HepG2 (cell line): Measurements from ENCODE around the gene EFCAB14. TPM values are rescaled to one million over a fixed set of nuclear protein-coding genes. Genes with fewer than 3 reads are reported as not detected.

ENCODE experiments used
- ATAC-seq: fragments of 200-7000 bp; cut with Tn5 transposase; 3 replicates; pipeline ENCODE4 v1.9.1; 2020; ENCODE audit warnings: mild to moderate bottlenecking, moderate library complexity
- BruUV-seq: library from RNA; stranded (reverse); fragments of 400-500 nt; replicated peaks from 2 replicates; lab custom pipeline; 2021; lab: Mats Ljungman, UMichigan
- CTCF ChIA-PET: fragments of 300-600 bp; formaldehyde crosslinking; extraction: SDS; loops from one replicate; lab custom pipeline; 2021; ENCODE audit warnings: low total read pairs, inconsistent platforms, low intra/inter-chr PET ratio; lab: Yijun Ruan, JAX
- POLR2A ChIA-PET: fragments of 350-600 bp; sonication (Branson Sonifier 250); formaldehyde crosslinking; loops from one replicate; lab custom pipeline; 2020; ENCODE audit warnings: antibody characterized with exemption, inconsistent platforms; lab: Yijun Ruan, JAX
- DNase-seq: peaks from one replicate; pipeline ENCODE4 v3.0.0-alpha.2; 2015; ENCODE audit warnings: low spot score
- FAIRE-seq: peaks from 3 replicates; lab custom pipeline; 2011; peaks lifted over from hg19 to GRCh38; lab: Jason Lieb, UNC
- H2AFZ ChIP-seq: one replicate; pipeline ENCODE4 v1.6.1; 2011; ENCODE audit warnings: low read length, inconsistent platforms
- H3K27ac ChIP-seq: fragments of 300-600 bp; 3 replicates; pipeline ENCODE4 v1.8.0; 2011; ENCODE audit warnings: mixed run types, mild to moderate bottlenecking, mixed read lengths, low read length, inconsistent platforms; ENCODE audit not compliant: insufficient read depth; ENCODE audit errors: extremely low read length
- H3K27me3 ChIP-seq, 2 experiments: fragments of 200-600 bp in 1 of 2; 2 replicates in 1 of 2; 3 replicates in 1 of 2; pipeline versions ENCODE4 v1.6.0 to v1.8.0; 2011; ENCODE audit warnings: low read length in 2 of 2, mild to moderate bottlenecking in 2 of 2, moderate library complexity in 2 of 2, inconsistent platforms in 1 of 2; ENCODE audit not compliant: insufficient read depth in 2 of 2, control insufficient read depth in 1 of 2
- H3K36me3 ChIP-seq, 2 experiments: fragments of 200-600 bp in 1 of 2; replicated peaks in 1 of 2; 2 replicates in 1 of 2; 3 replicates in 1 of 2; pipeline versions ENCODE4 v1.5.1 to v1.8.0; 2011; ENCODE audit warnings: low read length in 2 of 2, inconsistent platforms in 1 of 2; ENCODE audit not compliant: insufficient read depth in 2 of 2, control insufficient read depth in 1 of 2
- H3K4me1 ChIP-seq: 2 replicates; pipeline ENCODE4 v1.5.1; 2012; ENCODE audit warnings: low read length, inconsistent platforms; ENCODE audit not compliant: insufficient read depth
- H3K4me2 ChIP-seq: 2 replicates; pipeline ENCODE4 v1.6.0; 2011; ENCODE audit warnings: low read depth, low read length, inconsistent platforms
- H3K4me3 ChIP-seq, 3 experiments: fragments of 200-600 bp in 1 of 3; sonication (generic), shearing (Covaris generic) in 1 of 3; replicated peaks in 1 of 3; 2 replicates each; pipeline ENCODE4 v1.5.1; 2011 to 2016; ENCODE audit warnings: low read length in 3 of 3, inconsistent platforms in 2 of 3, low read depth in 2 of 3, mild to moderate bottlenecking in 2 of 3, control low read depth in 1 of 3, mixed read lengths in 1 of 3; ENCODE audit not compliant: insufficient read depth in 1 of 3
- H3K79me2 ChIP-seq: one replicate; pipeline ENCODE4 v1.6.1; 2011; ENCODE audit warnings: low read length, inconsistent platforms; ENCODE audit not compliant: insufficient read depth
- H3K9ac ChIP-seq: 2 replicates; pipeline ENCODE4 v1.6.0; 2011; ENCODE audit warnings: mild to moderate bottlenecking, low read depth, low read length, inconsistent platforms; ENCODE audit not compliant: insufficient read depth
- H3K9me3 ChIP-seq: 2 replicates; pipeline ENCODE4 v1.5.1; 2012; ENCODE audit warnings: mild to moderate bottlenecking, low read length
- H4K20me1 ChIP-seq: 2 replicates; pipeline ENCODE4 v1.6.0; 2011; ENCODE audit warnings: inconsistent platforms, mild to moderate bottlenecking, low read length, moderate library complexity; ENCODE audit not compliant: insufficient read depth
- ARNT2 ChIP-seq: sonication (generic); formaldehyde crosslinking; IDR thresholded peaks from 2 replicates; pipeline ENCODE4 v1.8.0; 2022; ENCODE audit warnings: mild to moderate bottlenecking, low read depth, missing genetic modification reagents, moderate library complexity
- DRAP1 ChIP-seq: IDR thresholded peaks from 2 replicates; pipeline ENCODE4 v1.6.1; 2016; ENCODE audit warnings: missing genetic modification reagents, missing compliant biosample characterization
- FOXK1 ChIP-seq: sonication (generic); formaldehyde crosslinking; IDR thresholded peaks from 2 replicates; pipeline ENCODE4 v1.4.0; 2020; ENCODE audit warnings: low read depth, missing genetic modification reagents, borderline replicate concordance
- HMGXB4 ChIP-seq, 2 experiments: sonication (generic) in 1 of 2; formaldehyde crosslinking in 1 of 2; IDR thresholded peaks; 2 replicates each; pipeline versions ENCODE4 v1.4.0 to v1.6.1; 2018 to 2020; ENCODE audit warnings: missing genetic modification reagents in 2 of 2, borderline replicate concordance in 1 of 2, low read depth in 1 of 2, mild to moderate bottlenecking in 1 of 2, missing biosample characterization in 1 of 2
- KLF16 ChIP-seq, 2 experiments: sonication (generic) in 1 of 2; formaldehyde crosslinking in 1 of 2; IDR thresholded peaks; 2 replicates each; pipeline versions ENCODE4 v1.6.1 to v1.8.0; 2016 to 2023; ENCODE audit warnings: missing genetic modification reagents in 2 of 2, missing compliant biosample characterization in 1 of 2
- POLR2A ChIP-seq, 2 experiments: IDR thresholded peaks; 2 replicates each; pipeline ENCODE4 v1.6.1; 2011; ENCODE audit warnings: low read depth in 2 of 2, low read length in 2 of 2, mild to moderate bottlenecking in 1 of 2, moderate library complexity in 1 of 2; ENCODE audit not compliant: insufficient read depth in 1 of 2
- PRDM15 ChIP-seq: sonication (generic); formaldehyde crosslinking; IDR thresholded peaks from 2 replicates; pipeline ENCODE4 v1.4.0; 2020; ENCODE audit warnings: missing genetic modification reagents
- SNAPC2 ChIP-seq: sonication (generic); formaldehyde crosslinking; IDR thresholded peaks from 2 replicates; pipeline ENCODE4 v1.8.1; 2022; ENCODE audit warnings: mild to moderate bottlenecking, missing genetic modification reagents
- SUZ12 ChIP-seq: fragments of 150-350 bp; IDR thresholded peaks from 2 replicates; pipeline ENCODE4 v1.6.1; 2014; ENCODE audit warnings: low read depth, low read length
- XBP1 ChIP-seq: sonication (generic); formaldehyde crosslinking; IDR thresholded peaks from 2 replicates; pipeline ENCODE4 v1.5.0; 2020; ENCODE audit warnings: missing genetic modification reagents
- ZNF740 ChIP-seq: sonication (generic); formaldehyde crosslinking; IDR thresholded peaks from 2 replicates; pipeline ENCODE4 v1.4.0; 2020; ENCODE audit warnings: missing genetic modification reagents
- ZSCAN22 ChIP-seq: sonication (generic); formaldehyde crosslinking; IDR thresholded peaks from 2 replicates; pipeline ENCODE4 v1.4.0; 2020; ENCODE audit warnings: mild to moderate bottlenecking, missing genetic modification reagents
- WGBS: methylation state at CpG from one replicate; pipeline ENCODE4 v1.1.6; 2017; ENCODE audit warnings: low lambda C conversion rate; 5-methylcytosine and 5-hydroxymethylcytosine counted together
- in situ Hi-C: cut with HindIII; loops from 2 replicates; pipeline ENCODE4 v1.10.0; 2017; ENCODE audit warnings: low pct_unique_long_range_greater_than_20kb; ENCODE audit not compliant: extremely low pct_ligation_motif_present
- intact Hi-C: fragments of 100-400 bp; cut with micrococcal nuclease; formaldehyde crosslinking; loops from one replicate; pipeline ENCODE4 v1.10.0; 2022; ENCODE audit not compliant: unreplicated experiment
- polyA plus RNA-seq, 8 experiments: library from polyadenylated mRNA; depleted of rRNA in 3 of 8; stranded (reverse) in 7 of 8; unstranded in 1 of 8; fragments of >200 nt; fragmentation: Illumina TruSeq in 4 of 8; extraction: Trizol in 4 of 8; gene quantifications; 2 replicates each; pipeline versions ENCODE4 v1.2.1 to v1.2.3, GENCODE V29; 2011 to 2016; ENCODE audit warnings: low read depth in 4 of 8, missing spikeins in 1 of 8, mixed read lengths in 1 of 8; ENCODE audit not compliant: insufficient read depth in 1 of 8
- total RNA-seq, 5 experiments: library from RNA; depleted of rRNA; stranded (reverse); fragments of >200 nt; fragmentation: Illumina TruSeq; extraction: Trizol; gene quantifications; 2 replicates each; pipeline ENCODE4 v1.2.3, GENCODE V29; 2016; ENCODE audit warnings: low read depth in 1 of 5
- TF ChIP-seq, protein P1 (sequence below): sonication (generic); formaldehyde crosslinking; IDR thresholded peaks from 2 replicates; pipeline ENCODE4 v1.4.0; 2020; ENCODE audit warnings: mild to moderate bottlenecking, missing genetic modification reagents

The EFCAB14 gene
- total and polyA plus RNA-seq, 2 of the 13 experiments (the other 11 are each of a cell fraction or from before 2014, with no cell fraction given), result 13.4 to 17.9 TPM

DNA sequence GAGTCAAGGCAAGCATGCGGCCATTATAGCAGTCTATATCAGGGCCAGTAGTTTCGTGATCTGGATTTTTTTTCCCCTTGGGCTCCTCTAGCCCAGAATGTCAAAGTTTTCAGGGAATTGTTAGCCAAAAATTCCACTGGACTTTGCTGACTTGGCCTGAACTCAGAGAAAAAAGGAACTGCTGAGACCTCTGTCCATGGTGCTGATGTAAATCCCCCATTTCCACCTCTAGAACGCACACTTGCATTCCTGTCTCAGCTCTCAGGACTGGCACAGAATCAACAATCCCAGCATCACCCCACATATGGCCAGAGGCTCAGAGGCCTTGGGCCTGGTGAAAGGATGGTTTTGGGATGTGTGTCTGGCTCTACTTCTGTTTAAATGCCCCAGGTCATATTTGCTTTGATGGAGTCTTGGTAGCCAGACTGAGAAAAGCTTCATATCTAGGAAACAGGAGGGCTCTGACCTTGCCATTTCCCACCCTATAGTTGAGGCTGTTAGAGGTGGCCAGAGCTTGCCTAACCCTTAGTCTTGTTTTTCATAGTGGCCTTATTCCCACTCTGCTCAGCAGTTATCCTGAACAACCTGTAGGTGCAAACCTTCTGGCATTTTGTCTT, 16.9 kb upstream of the EFCAB14 start:
- ChIA-PET CTCF (no interaction called here), POLR2A (no interaction called here)
- no TSS peak for BruUV-seq
- Histone ChIP-seq H3K27me3 (no peaks in the 10 kb centered on the region; a peak in 1 of 5 replicates), H3K4me1 (no peaks in the 10 kb centered on the region), H3K79me2 (no peaks in the 10 kb centered on the region), H4K20me1 (no peaks in the 10 kb centered on the region), H3K27ac (no peak overlapping the region), H3K4me2 (no peak overlapping the region), H2AFZ (no peak overlapping the region), H3K4me3 (no peak overlapping the region), H3K9me3 (no peaks in the 10 kb centered on the region), H3K9ac (no peak overlapping the region), H3K36me3 (no peaks in the 10 kb centered on the region)
- 0% methylated on average over 1 of the region's 3 CpGs for WGBS
- intact Hi-C loops (loop anchor here (5.0 kb wide), 1 partner anchor 956 kb away; no protein-coding TSS in a partner anchor), in situ Hi-C loops (no loop called here)
- DNase-seq (peak; percentile 52), ATAC-seq (peak; percentile 73), FAIRE-seq (peak; percentile 21)
- no peak for TF ChIP-seq ZSCAN22
- peak; percentile 70; the same call in 1 of the 2 replicates for TF ChIP-seq FOXK1
- no peak for TF ChIP-seq ZNF740
- TF ChIP-seq XBP1 (CRISPR knock-in tag), result peak; percentile 77; the same call in 1 of the 2 replicates
- peak in 1 of 2 experiments; percentile 82; a peak in 1 of 4 replicates for TF ChIP-seq KLF16 (CRISPR knock-in tag; IDR thresholded peaks at IDR 0.05)
- peak; percentile 45; the same call in 1 of the 2 replicates for TF ChIP-seq DRAP1
- 0 out of 2 replicates have a peak, but pooled peaks have one; percentile 58 for TF ChIP-seq PRDM15
- TF ChIP-seq SNAPC2 (CRISPR knock-in tag), result peak; percentile 47; the same call in 1 of the 2 replicates
- TF ChIP-seq POLR2A (IDR thresholded peaks at IDR 0.05; ENCODE audit: insufficient read depth in 1 of 2, low read depth in 2 of 2, low read length in 2 of 2), result no peak
- TF ChIP-seq, protein P1, sequence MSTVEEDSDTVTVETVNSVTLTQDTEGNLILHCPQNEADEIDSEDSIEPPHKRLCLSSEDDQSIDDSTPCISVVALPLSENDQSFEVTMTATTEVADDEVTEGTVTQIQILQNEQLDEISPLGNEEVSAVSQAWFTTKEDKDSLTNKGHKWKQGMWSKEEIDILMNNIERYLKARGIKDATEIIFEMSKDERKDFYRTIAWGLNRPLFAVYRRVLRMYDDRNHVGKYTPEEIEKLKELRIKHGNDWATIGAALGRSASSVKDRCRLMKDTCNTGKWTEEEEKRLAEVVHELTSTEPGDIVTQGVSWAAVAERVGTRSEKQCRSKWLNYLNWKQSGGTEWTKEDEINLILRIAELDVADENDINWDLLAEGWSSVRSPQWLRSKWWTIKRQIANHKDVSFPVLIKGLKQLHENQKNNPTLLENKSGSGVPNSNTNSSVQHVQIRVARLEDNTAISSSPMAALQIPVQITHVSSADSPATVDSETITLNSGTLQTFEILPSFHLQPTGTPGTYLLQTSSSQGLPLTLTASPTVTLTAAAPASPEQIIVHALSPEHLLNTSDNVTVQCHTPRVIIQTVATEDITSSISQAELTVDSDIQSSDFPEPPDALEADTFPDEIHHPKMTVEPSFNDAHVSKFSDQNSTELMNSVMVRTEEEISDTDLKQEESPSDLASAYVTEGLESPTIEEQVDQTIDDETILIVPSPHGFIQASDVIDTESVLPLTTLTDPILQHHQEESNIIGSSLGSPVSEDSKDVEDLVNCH (CRISPR knock-in tag), result no peak
- 0 out of 4 replicates have a peak, but pooled peaks of 1 of the 2 experiments have one; percentile 17 for TF ChIP-seq HMGXB4 (CRISPR knock-in tag; IDR thresholded peaks at IDR 0.05; ENCODE audit: borderline replicate concordance in 1 of 2, low read depth in 1 of 2)
- TF ChIP-seq ARNT2 (CRISPR knock-in tag), result no peak
- no peak for TF ChIP-seq SUZ12
